ENCODE results near the gene G3BP1. TPM values are rescaled to one million over a fixed set of nuclear protein-coding genes. Genes with fewer than 3 reads are reported as not detected.

G3BP1 gene
- total RNA-seq, 4 donors from 2014 or later, result 99.8 to 119 (median 109) TPM

DNA sequence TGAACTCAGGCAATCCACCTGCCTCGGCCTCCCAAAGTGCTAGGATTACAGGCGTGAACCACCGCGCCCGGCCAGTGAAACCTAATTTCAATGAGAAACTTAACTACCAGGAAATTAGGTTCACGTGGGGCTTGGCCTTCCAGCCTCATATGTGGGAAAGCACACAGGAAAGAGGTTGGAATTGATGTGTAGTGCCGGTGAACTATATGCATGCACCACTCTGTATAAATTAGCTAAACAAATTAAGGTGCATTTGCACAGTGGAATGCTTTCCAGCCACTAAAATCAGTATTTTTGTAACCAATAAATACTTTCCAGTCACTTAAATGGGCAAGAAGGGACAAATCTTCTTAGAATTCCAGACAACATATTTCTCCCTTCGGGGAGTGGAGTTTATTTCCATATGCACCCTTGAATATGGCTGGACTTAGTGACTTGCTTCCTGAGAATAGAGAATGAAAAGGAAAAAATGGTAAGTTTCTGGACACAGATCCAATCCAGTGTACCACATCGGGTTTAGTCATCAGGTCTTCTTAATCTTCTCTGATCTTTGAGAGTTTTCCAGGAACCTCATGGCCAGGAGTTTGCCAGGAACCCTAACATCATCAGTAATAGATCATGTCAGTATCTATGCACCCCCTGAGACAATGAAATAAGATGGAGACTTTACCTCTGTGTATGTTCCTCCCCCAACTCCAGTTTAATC is 38.2 kb upstream of the G3BP1 start:
- no peak for DNase-seq
- no peaks in the 10 kb centered on the region for H3K4me1 ChIP-seq
- H3K27me3 ChIP-seq, result no peaks in the 10 kb centered on the region
- 84 to 86% methylated on average over 9 of the region's 9 CpGs for WGBS, 2 donors
- no peak overlapping the region for H3K4me3 ChIP-seq
- H3K36me3 ChIP-seq, result no peaks in the 10 kb centered on the region
- TF ChIP-seq POLR2A (IDR thresholded peaks at IDR 0.05), result no peak
- TF ChIP-seq, protein P1, sequence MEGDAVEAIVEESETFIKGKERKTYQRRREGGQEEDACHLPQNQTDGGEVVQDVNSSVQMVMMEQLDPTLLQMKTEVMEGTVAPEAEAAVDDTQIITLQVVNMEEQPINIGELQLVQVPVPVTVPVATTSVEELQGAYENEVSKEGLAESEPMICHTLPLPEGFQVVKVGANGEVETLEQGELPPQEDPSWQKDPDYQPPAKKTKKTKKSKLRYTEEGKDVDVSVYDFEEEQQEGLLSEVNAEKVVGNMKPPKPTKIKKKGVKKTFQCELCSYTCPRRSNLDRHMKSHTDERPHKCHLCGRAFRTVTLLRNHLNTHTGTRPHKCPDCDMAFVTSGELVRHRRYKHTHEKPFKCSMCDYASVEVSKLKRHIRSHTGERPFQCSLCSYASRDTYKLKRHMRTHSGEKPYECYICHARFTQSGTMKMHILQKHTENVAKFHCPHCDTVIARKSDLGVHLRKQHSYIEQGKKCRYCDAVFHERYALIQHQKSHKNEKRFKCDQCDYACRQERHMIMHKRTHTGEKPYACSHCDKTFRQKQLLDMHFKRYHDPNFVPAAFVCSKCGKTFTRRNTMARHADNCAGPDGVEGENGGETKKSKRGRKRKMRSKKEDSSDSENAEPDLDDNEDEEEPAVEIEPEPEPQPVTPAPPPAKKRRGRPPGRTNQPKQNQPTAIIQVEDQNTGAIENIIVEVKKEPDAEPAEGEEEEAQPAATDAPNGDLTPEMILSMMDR (IDR thresholded peaks at IDR 0.05), result no peak
- intact Hi-C loops (cut with DNase I), result no loop called here
- H3K27ac ChIP-seq, result no peak overlapping the region
- H3K9me3 ChIP-seq, result no peaks in the 10 kb centered on the region

DNA sequence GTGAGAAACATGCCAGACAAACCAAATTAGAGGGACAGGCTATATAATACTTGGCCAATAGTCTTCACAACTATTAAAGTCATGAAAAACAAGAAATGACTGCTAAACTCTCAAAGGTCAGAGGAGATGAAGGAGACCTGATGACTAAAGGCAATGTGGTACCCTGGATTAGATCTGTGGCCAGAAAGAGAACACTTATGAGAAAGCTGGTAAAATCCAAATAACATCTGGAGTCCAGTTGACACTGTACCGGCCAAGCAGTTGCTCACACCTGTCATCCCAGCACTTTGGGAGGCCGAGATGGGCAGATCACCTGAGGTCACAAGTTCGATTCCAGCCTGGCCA is 37.7 kb upstream of the G3BP1 start:
- DNase-seq, result no peak

DNA sequence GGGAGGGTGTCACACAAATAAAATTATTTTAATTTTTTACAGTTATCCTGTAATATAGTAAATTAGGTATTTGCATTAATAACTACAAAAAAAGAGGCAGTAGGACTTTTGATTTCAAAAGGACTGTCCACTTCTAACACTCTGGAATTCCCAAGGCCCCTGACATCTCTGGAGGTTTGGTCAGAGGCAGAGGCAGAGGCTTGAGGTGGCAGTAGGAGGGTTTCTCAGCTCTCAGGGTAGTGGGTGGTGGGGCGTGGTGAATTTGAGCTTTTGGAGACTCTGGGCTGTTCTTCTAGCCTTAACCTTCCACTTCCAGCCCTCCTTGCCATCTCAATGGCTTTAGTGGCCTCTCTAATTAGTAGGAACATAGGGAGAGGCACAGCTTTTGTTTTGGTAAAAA is 36.1 kb upstream of the G3BP1 start:
- WGBS, 2 donors, result 86 to 100% methylated on average over 1 of the region's 1 CpG
- Histone ChIP-seq H3K27ac (no peak overlapping the region), H3K36me3 (no peaks in the 10 kb centered on the region), H3K9me3 (no peaks in the 10 kb centered on the region), H3K27me3 (no peaks in the 10 kb centered on the region), H3K4me3 (no peak overlapping the region), H3K4me1 (peaks cover 5 to 14% (median 10%) of the 10 kb centered on the region in 3 donors)
- intact Hi-C loops (cut with DNase I), result no loop called here
- no peak for DNase-seq
- no peak for TF ChIP-seq POLR2A (IDR thresholded peaks at IDR 0.05)

More for the DNA sequence above, 37.7 kb upstream of the G3BP1 start:
- Histone ChIP-seq H3K9me3 (no peaks in the 10 kb centered on the region), H3K36me3 (no peaks in the 10 kb centered on the region), H3K4me3 (no peak overlapping the region), H3K27me3 (no peaks in the 10 kb centered on the region), H3K27ac (no peak overlapping the region), H3K4me1 (no peaks in the 10 kb centered on the region)
- whole genome bisulfite sequencing, 2 donors, result 78 to 100% methylated on average over 2 to 3 of the region's 3 CpGs
- no peak for TF ChIP-seq POLR2A (IDR thresholded peaks at IDR 0.05)
- TF ChIP-seq, protein P1 (IDR thresholded peaks at IDR 0.05), result no peak
- intact Hi-C loops (cut with DNase I), result no loop called here

DNA sequence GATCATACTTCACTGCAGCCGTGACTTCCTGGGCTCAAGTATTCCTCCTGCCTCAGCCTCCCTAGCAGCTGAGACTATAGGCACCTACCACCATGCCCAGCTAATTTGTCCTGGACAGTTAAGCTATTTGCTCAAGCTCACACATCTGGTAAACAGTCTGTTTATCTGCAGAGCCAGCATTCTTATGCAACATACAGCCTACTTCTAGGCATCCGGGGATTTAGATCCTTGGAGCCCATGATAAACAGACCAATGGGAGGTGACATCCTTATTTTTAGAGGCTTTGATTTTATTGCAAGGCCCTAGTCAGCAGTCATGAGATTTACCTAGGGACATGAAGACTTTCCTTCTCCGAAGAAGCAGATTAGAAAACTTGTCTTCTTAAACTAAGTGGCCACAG is 34.3 kb upstream of the G3BP1 start:
- H3K27me3 ChIP-seq, result no peaks in the 10 kb centered on the region
- H3K27ac ChIP-seq, result no peak overlapping the region
- no peak for DNase-seq
- intact Hi-C loops (cut with DNase I), result no loop called here
- WGBS, 2 donors, result 80 to 97% methylated on average over 3 of the region's 3 CpGs
- peaks cover 9 to 29% (median 20%) of the 10 kb centered on the region in 3 donors for H3K4me1 ChIP-seq
- no peaks in the 10 kb centered on the region for H3K9me3 ChIP-seq
- H3K4me3 ChIP-seq, result no peak overlapping the region
- H3K36me3 ChIP-seq, result peaks cover 0 to 6% (median 0%) of the 10 kb centered on the region in 3 donors
- TF ChIP-seq, protein P1 (IDR thresholded peaks at IDR 0.05), result no peak
- no peak for TF ChIP-seq POLR2A (IDR thresholded peaks at IDR 0.05)

DNA sequence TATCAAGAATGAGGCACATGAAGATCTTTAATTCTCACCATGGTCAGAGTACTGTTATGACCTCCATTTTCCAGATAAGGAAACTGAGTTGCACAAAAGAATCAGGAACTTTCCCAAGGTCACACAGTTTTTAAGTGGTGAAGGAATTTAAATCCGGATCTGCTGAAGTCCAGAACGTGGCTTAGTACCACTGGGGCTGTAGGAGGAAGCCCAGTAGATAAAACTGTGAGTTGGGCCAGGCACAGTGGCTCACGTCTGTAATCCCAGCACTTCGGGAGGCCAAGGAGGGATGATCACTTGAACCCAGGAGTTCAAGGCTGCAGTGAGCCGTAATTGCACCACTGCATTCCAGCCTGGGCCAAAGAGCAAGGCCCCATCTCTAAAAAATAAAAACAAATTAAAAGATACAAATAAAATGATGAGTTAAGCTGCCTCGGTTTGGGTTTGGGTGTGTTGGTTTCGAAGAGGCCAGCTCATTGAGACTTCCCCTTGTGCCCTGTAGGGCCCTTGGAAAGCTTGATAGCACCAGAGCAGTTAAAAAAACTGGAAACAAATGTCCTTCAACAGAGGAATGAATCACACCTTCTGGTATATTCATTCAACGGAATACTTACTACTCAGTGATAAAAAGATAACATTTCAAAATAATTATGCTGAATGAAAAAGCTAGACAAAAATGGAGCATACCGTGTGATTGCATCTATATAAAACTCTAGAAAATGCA is 33.5 kb upstream of the G3BP1 start:
- no peak overlapping the region for H3K27ac ChIP-seq

More for the DNA sequence above, 33.5 kb upstream of the G3BP1 start:
- TF ChIP-seq, protein P1 (IDR thresholded peaks at IDR 0.05), result no peak
- no peak for TF ChIP-seq POLR2A (IDR thresholded peaks at IDR 0.05)
- WGBS, 2 donors, result 68 to 74% methylated on average over 8 to 9 of the region's 9 CpGs
- Histone ChIP-seq H3K27me3 (no peaks in the 10 kb centered on the region), H3K9me3 (no peaks in the 10 kb centered on the region), H3K4me1 (peaks cover 9 to 35% (median 20%) of the 10 kb centered on the region in 3 donors), H3K4me3 (no peak overlapping the region), H3K36me3 (peaks cover 0 to 15% (median 0%) of the 10 kb centered on the region in 3 donors)
- intact Hi-C loops (cut with DNase I), result no loop called here
- no peak for DNase-seq

All from esophagus squamous epithelium (tissue), 5 donors.